Tibial nerve (tissue), 4 donors: ENCODE data around the gene CSDE1. TPM values are rescaled to one million over a fixed set of nuclear protein-coding genes. Genes with fewer than 3 reads are reported as not detected.
"Not testable (repeated sequence)": the region's sequence is repeated elsewhere in the genome, so short reads cannot be mapped to it uniquely, and the experiment has no call there.

ENCODE experiments used
- DNase-seq, 2 donors: peaks; one replicate each; pipeline ENCODE4 v3.0.0-alpha.2; 2019; ENCODE audit warnings: low spot score in 2 of 2
- H3K27ac ChIP-seq, 4 donors: fragments of 200-600 bp; sonication (generic) in 3 of 4; one replicate each; pipeline ENCODE4 v1.5.1; 2017 to 2019; ENCODE audit warnings: mild to moderate bottlenecking in 1 of 4
- H3K27me3 ChIP-seq, 2 donors: fragments of 200-600 bp; sonication (generic) in 1 of 2; one replicate each; pipeline versions ENCODE4 v1.5.1 to v1.6.0; 2017 to 2019
- H3K36me3 ChIP-seq, 3 donors: fragments of 200-600 bp; sonication (generic); one replicate each; pipeline ENCODE4 v1.5.1; 2018 to 2019
- H3K4me1 ChIP-seq, 4 donors: fragments of 200-600 bp; sonication (generic) in 3 of 4; one replicate each; pipeline ENCODE4 v1.5.1; 2017 to 2019
- H3K4me3 ChIP-seq, 4 donors: fragments of 200-600 bp; sonication (generic) in 3 of 4; one replicate each; pipeline ENCODE4 v1.5.1; 2017 to 2019; ENCODE audit warnings: mild to moderate bottlenecking in 1 of 4, moderate library complexity in 1 of 4
- H3K9me3 ChIP-seq, 4 donors: fragments of 200-600 bp; sonication (generic) in 3 of 4; one replicate each; pipeline ENCODE4 v1.5.1; 2017 to 2019
- EP300 ChIP-seq, 2 donors: sonication (generic); formaldehyde crosslinking; IDR thresholded peaks; one replicate each; pipeline ENCODE4 v1.6.1; 2017; ENCODE audit warnings: antibody characterized with exemption in 2 of 2, mild to moderate bottlenecking in 1 of 2
- POLR2A ChIP-seq, 2 donors: fragments of 450-650 bp; IDR thresholded peaks; one replicate each; pipeline ENCODE4 v1.6.1; 2017; ENCODE audit warnings: antibody characterized with exemption in 2 of 2, mild to moderate bottlenecking in 2 of 2, moderate library complexity in 2 of 2
- WGBS, 2 donors: methylation state at CpG; one replicate each; pipeline ENCODE4 v1.1.5; 2018; 5-methylcytosine and 5-hydroxymethylcytosine counted together
- total RNA-seq, 4 donors: library from RNA; depleted of rRNA; stranded (reverse); fragments of >200 nt; gene quantifications; one replicate each; pipeline ENCODE4 v1.1.0, GENCODE V29; 2016
- TF ChIP-seq, protein P1 (sequence below), 5 experiments: fragments of 200-600 bp in 3 of 5; fragments of 450-650 bp in 2 of 5; sonication (generic) in 3 of 5; IDR thresholded peaks; one replicate each; pipeline ENCODE4 v1.5.1; 2016 to 2019; ENCODE audit warnings: antibody characterized with exemption in 5 of 5, mild to moderate bottlenecking in 3 of 5, moderate library complexity in 2 of 5

The CSDE1 gene
- total RNA-seq = 1,000 to 10,000 TPM in 1 of 4 donors, 100 to 1,000 TPM in 3; 528 to 1,344 (median 763) TPM

DNA sequence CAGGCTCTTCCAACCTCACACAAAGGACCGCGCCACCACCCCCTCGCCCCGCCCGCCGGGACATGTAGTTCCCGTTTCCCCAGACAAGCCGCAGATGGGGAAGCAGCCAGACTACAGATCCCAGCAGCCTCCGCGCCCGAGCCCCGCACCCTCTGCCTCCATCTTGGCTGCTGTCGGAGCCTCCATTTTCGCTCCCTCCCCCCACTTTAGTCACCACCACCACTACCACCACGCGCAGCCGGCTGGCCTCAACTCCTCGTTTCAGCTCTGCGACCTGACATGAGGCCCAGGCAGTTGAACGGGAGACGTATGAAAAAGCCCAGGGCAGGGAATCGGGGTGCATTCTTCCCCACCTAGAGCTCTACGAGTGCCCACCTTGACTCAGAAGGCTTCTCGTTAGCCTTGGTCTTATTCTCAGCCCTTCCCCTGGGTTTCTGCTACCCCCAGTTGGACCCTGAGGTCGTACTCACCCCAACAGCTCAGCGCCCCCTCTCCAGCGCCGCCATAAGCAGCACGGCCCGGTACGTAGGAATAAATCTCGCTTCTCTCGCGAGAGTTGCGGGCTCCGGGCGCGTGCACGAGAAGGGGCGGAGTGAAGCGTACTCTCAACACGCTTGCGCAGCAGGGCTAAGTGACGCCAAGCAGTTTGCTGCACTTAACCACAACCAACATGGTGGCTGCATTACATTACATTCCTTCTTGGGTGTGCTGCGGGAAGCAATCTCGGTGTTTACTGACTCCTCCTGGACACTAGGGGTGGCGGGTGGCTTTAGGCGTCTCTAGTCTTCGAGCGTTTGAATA is at the start of gene CSDE1:
TSS of gene CSDE1 (minus strand) at position 530 of the 801 bp plus-strand sequence. CDS start 18,094 bp downstream, outside the sequence.
- 1% methylated on average over 49 to 50 of the region's 50 CpGs for WGBS, 2 donors
- H3K36me3 ChIP-seq = no peaks in the 10 kb centered on the region
- H3K9me3 ChIP-seq = no peaks in the 10 kb centered on the region
- peak; percentile 93 to 97 for DNase-seq
- TF ChIP-seq POLR2A (IDR thresholded peaks at IDR 0.05) (peak; percentile 81 to 95), EP300 (IDR thresholded peaks at IDR 0.05) (peak in 1 of 2 donors; percentile 97)
- TF ChIP-seq, protein P1, sequence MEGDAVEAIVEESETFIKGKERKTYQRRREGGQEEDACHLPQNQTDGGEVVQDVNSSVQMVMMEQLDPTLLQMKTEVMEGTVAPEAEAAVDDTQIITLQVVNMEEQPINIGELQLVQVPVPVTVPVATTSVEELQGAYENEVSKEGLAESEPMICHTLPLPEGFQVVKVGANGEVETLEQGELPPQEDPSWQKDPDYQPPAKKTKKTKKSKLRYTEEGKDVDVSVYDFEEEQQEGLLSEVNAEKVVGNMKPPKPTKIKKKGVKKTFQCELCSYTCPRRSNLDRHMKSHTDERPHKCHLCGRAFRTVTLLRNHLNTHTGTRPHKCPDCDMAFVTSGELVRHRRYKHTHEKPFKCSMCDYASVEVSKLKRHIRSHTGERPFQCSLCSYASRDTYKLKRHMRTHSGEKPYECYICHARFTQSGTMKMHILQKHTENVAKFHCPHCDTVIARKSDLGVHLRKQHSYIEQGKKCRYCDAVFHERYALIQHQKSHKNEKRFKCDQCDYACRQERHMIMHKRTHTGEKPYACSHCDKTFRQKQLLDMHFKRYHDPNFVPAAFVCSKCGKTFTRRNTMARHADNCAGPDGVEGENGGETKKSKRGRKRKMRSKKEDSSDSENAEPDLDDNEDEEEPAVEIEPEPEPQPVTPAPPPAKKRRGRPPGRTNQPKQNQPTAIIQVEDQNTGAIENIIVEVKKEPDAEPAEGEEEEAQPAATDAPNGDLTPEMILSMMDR (IDR thresholded peaks at IDR 0.05) = peak in 4 of 5 experiments; percentile 6 to 50 (median 26)
- peaks cover 0 to 49% (median 33%) of the 10 kb centered on the region in 4 donors for H3K4me1 ChIP-seq
- no peaks in the 10 kb centered on the region for H3K27me3 ChIP-seq
- peak within 1 kb of the TSS; percentile 64 to 99 (median 88) for H3K4me3 ChIP-seq
- peak within 1 kb of the TSS; percentile 98 to 100 (median 99) for H3K27ac ChIP-seq

DNA sequence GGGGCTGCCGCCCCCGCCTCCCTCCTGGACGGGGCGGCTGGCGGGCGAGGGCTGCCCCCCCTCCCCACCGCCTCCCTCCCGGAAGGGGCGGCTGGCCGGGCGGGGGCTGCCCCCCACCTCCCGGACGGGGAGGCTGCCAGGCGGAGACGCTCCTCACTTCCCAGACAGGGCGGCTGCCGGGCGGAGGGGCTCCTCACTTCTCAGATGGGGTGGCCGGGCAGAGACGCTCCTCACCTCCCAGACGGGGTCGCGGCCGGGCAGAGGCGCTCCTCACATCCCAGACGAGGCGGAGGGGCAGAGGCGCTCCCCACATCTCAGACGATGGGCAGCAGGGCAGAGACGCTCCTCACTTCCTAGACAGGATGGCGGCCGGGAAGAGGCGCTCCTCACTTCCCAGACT is 46.7 kb upstream of the CSDE1 start:
- H3K27ac ChIP-seq, H3K4me1 ChIP-seq, H3K27me3 ChIP-seq, DNase-seq, H3K4me3 ChIP-seq, H3K9me3 ChIP-seq, H3K36me3 ChIP-seq: not testable (repeated sequence)
- 95% methylated on average over 12 of the region's 33 CpGs; no CpG with 5 or more reads in 1 of the 2 donors for WGBS, 2 donors

DNA sequence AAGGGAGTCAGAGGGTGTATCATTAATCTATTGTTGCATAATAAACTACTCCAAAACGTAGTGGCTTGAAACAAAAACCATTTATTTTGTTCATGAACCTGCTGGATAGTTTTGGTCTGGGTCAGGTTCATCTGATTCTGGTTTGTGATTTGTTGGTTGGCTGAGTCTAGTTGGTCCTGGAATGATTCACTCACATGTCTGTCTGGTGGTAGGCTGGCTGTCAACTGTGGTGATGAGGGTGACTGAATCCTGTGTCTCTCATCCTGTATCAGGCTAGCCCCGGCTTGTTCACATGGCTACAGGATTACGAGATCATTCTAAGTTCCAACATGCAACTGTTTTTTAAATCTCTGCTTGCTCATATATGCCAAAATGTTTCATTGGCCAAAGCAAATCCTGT is 45.2 kb upstream of the CSDE1 start:
- WGBS, 2 donors = 52 to 65% methylated on average over 3 of the region's 3 CpGs
- H3K4me1 ChIP-seq = no peaks in the 10 kb centered on the region
- TF ChIP-seq EP300 (IDR thresholded peaks at IDR 0.05) (no peak), POLR2A (IDR thresholded peaks at IDR 0.05) (no peak)
- TF ChIP-seq, protein P1 (IDR thresholded peaks at IDR 0.05) = no peak
- no peak for DNase-seq
- no peak overlapping the region for H3K4me3 ChIP-seq
- H3K27me3 ChIP-seq = peaks cover 0 to 6% of the 10 kb centered on the region in 2 donors
- H3K36me3 ChIP-seq = no peaks in the 10 kb centered on the region
- no peak overlapping the region for H3K27ac ChIP-seq
- no peaks in the 10 kb centered on the region for H3K9me3 ChIP-seq

DNA sequence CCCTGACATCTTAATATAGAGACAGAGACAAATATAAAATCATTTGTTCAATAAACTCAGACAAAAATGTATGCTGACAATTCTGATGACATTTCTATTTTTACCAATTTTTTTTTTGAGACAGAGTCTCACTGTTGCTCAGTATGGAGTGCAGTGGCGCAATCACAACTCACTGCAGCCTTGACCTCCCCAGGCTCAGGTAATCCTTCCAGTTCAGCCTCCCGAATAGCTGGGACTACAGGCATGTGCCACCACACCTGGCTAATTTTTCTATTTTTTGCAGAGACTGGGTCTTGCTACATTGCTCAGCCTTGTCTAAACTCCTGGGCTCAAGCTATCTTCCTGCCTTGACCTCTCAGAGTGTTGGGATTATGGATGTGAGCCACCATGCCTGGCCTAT is 36.3 kb upstream of the CSDE1 start:
- 87 to 89% methylated on average over 2 of the region's 2 CpGs for WGBS, 2 donors
- H3K27me3 ChIP-seq = peaks cover 0 to 10% of the 10 kb centered on the region in 2 donors

DNA sequence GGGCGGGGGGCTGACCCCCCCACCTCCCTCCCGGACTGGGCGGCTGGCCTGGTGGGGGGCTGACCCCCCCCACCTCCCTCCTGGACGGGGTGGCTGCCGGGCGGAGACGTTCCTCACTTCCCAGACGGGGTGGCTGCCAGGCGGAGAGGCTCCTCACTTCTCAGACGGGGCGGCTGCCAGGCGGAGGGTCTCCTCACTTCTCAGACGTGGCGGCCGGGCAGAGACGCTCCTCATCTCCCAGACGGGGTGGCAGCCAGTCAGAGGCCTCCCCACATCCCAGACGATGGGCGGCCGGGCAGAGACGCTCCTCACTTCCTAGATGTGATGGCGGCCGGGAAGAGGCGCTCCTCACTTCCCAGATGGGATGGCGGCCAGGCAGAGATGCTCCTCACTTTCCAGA is 32.8 kb upstream of the CSDE1 start:
- not testable (repeated sequence) for H3K27me3 ChIP-seq, H3K36me3 ChIP-seq, DNase-seq, H3K4me1 ChIP-seq, H3K27ac ChIP-seq, H3K4me3 ChIP-seq
- peaks cover 0 to 12% (median 3%) of the 10 kb centered on the region in 4 donors for H3K9me3 ChIP-seq
- WGBS, 2 donors = no CpG with 5 or more reads among the region's 25 CpGs

More for the DNA sequence above, 36.3 kb upstream of the CSDE1 start:
- no peak overlapping the region for H3K4me3 ChIP-seq
- no peaks in the 10 kb centered on the region for H3K4me1 ChIP-seq
- no peaks in the 10 kb centered on the region for H3K36me3 ChIP-seq
- TF ChIP-seq, protein P1 (IDR thresholded peaks at IDR 0.05) = no peak
- no peak for TF ChIP-seq POLR2A (IDR thresholded peaks at IDR 0.05)
- no peak for TF ChIP-seq EP300 (IDR thresholded peaks at IDR 0.05)
- H3K9me3 ChIP-seq = no peaks in the 10 kb centered on the region
- no peak for DNase-seq
- H3K27ac ChIP-seq = no peak overlapping the region

DNA sequence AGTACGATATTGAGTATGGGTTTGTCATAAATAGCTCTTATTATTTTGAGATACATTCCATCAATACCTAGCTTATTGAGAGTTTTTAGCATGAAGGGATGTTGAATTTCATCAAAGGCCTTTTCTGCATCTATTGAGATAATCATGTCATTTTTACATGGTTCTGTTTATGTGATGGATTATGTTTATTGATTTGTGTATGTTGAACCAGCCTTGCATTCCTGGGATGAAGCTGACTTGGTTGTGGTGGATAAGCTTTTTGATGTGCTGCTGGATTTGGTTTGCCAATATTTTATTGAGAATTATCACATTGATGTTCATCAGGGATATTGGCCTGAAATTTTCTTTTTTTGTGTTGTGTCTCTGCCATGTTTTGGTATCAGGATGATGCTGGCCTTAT is 28.7 kb upstream of the CSDE1 start:
- H3K9me3 ChIP-seq = peaks cover 0 to 14% (median 4%) of the 10 kb centered on the region in 4 donors
- not testable (repeated sequence) for H3K27ac ChIP-seq, H3K4me3 ChIP-seq, DNase-seq, H3K4me1 ChIP-seq, H3K27me3 ChIP-seq, H3K36me3 ChIP-seq
- WGBS, 2 donors = 81 to 97% methylated on average over 1 of the region's 1 CpG
